Neural cell (in vitro differentiated cells): Measurements from ENCODE around the gene ALK. TPM values are rescaled to one million over a fixed set of nuclear protein-coding genes. Genes with fewer than 3 reads are reported as not detected.

Experiments
- H2AFZ ChIP-seq: fragments of 200-600, 300-800 bp; sonication (generic), shearing (Covaris generic); 2 replicates; pipeline ENCODE4 v1.6.0; 2014; ENCODE audit warnings: low read depth, mild to moderate bottlenecking, antibody characterized with exemption, low read length, moderate library complexity
- H3F3A ChIP-seq: fragments of 200-600 bp; shearing (Covaris generic); 2 replicates; pipeline ENCODE4 v1.6.1; 2016; ENCODE audit warnings: mild to moderate bottlenecking, moderate library complexity, mixed read lengths, antibody characterized with exemption, low read length; ENCODE audit not compliant: insufficient read depth, poor library complexity, severe bottlenecking
- H3K27ac ChIP-seq: fragments of 200-600, 300-800 bp; sonication (generic), shearing (Covaris generic); 2 replicates; pipeline ENCODE4 v1.5.1; 2014; ENCODE audit warnings: mild to moderate bottlenecking, low read length, moderate library complexity
- H3K27me3 ChIP-seq: fragments of 300-800, 200-600 bp; sonication (generic), shearing (Covaris generic); 2 replicates; pipeline ENCODE4 v1.6.0; 2014; ENCODE audit warnings: mild to moderate bottlenecking, low read depth, low read length, moderate library complexity; ENCODE audit not compliant: insufficient read depth
- H3K36me3 ChIP-seq: fragments of 300-800, 200-600 bp; sonication (generic), shearing (Covaris generic); 2 replicates; pipeline ENCODE4 v1.5.1; 2014; ENCODE audit warnings: mild to moderate bottlenecking, antibody characterized with exemption, low read length, moderate library complexity; ENCODE audit not compliant: insufficient read depth
- H3K4me2 ChIP-seq: fragments of 300-800, 200-600 bp; sonication (generic), shearing (Covaris generic); 2 replicates; pipeline ENCODE4 v1.6.0; 2014; ENCODE audit warnings: mild to moderate bottlenecking, low read length
- H3K4me3 ChIP-seq: fragments of 300-800, 200-600 bp; sonication (generic), shearing (Covaris generic); 2 replicates; pipeline ENCODE4 v1.5.1; 2014; ENCODE audit warnings: mild to moderate bottlenecking, low read length, moderate library complexity
- H3K79me2 ChIP-seq: fragments of 200-600 bp; shearing (Covaris generic); replicated peaks from 2 replicates; pipeline ENCODE4 v1.6.0; 2014; ENCODE audit warnings: mild to moderate bottlenecking, low read length, moderate library complexity; ENCODE audit not compliant: insufficient read depth
- H3K9ac ChIP-seq: fragments of 300-800, 200-600 bp; sonication (generic), shearing (Covaris generic); 2 replicates; pipeline ENCODE4 v1.6.1; 2016; ENCODE audit warnings: mild to moderate bottlenecking, low read length, mixed read lengths
- H3K9me2 ChIP-seq: fragments of 200-600 bp; shearing (Covaris generic); 2 replicates; pipeline ENCODE4 v1.6.1; 2016; ENCODE audit warnings: mild to moderate bottlenecking, low read length, mixed read lengths; ENCODE audit not compliant: insufficient read depth
- H3K9me3 ChIP-seq: fragments of 200-600, 300-800 bp; sonication (generic), shearing (Covaris generic); 2 replicates; pipeline ENCODE4 v1.6.1; 2016; ENCODE audit warnings: mild to moderate bottlenecking, mixed run types, low read length, moderate library complexity, mixed read lengths
- H4K20me1 ChIP-seq: fragments of 200-600 bp; shearing (Covaris generic); 2 replicates; pipeline ENCODE4 v1.6.1; 2016; ENCODE audit warnings: mild to moderate bottlenecking, mixed run types; ENCODE audit not compliant: insufficient read depth
- EP300 ChIP-seq: fragments of 450-650 bp; conservative IDR thresholded peaks from 2 replicates; pipeline ENCODE4 v1.6.1; 2014; ENCODE audit warnings: antibody characterized with exemption, mild to moderate bottlenecking, moderate library complexity; ENCODE audit not compliant: poor library complexity, severe bottlenecking
- EZH2 ChIP-seq: fragments of 200-600, 300-800 bp; shearing (Covaris generic), sonication (generic); IDR thresholded peaks from 2 replicates; pipeline ENCODE4 v1.6.1; 2014; ENCODE audit warnings: antibody characterized with exemption, low read length, borderline replicate concordance, mild to moderate bottlenecking; ENCODE audit not compliant: insufficient read depth, poor library complexity, severe bottlenecking
- MXI1 ChIP-seq: fragments of 450-650 bp; conservative IDR thresholded peaks from 2 replicates; pipeline ENCODE4 v1.6.1; 2014; ENCODE audit warnings: antibody characterized with exemption, mild to moderate bottlenecking; ENCODE audit not compliant: poor library complexity, severe bottlenecking
- POLR2AphosphoS5 ChIP-seq: IDR thresholded peaks from 2 replicates; pipeline ENCODE4 v1.6.1; 2012
- RAD21 ChIP-seq: fragments of 450-650 bp; conservative IDR thresholded peaks from 2 replicates; pipeline ENCODE4 v1.6.1; 2014; ENCODE audit warnings: antibody characterized with exemption, mild to moderate bottlenecking, moderate library complexity
- SMC3 ChIP-seq: fragments of 450-650 bp; conservative IDR thresholded peaks from 2 replicates; pipeline ENCODE4 v1.6.1; 2014; ENCODE audit warnings: antibody characterized with exemption, mild to moderate bottlenecking, moderate library complexity; ENCODE audit not compliant: poor library complexity
- TAF1 ChIP-seq: IDR thresholded peaks from 2 replicates; pipeline ENCODE4 v1.6.1; 2012; ENCODE audit warnings: low read depth
- polyA plus RNA-seq: library from polyadenylated mRNA; depleted of rRNA; stranded (reverse); fragments of >200 nt; gene quantifications from 2 replicates; pipeline ENCODE4 v1.2.3, GENCODE V29; 2014
- TF ChIP-seq, protein P1 (sequence below): fragments of 450-650 bp; IDR thresholded peaks from 2 replicates; pipeline ENCODE4 v1.5.1; 2014; ENCODE audit warnings: antibody characterized with exemption, mild to moderate bottlenecking, moderate library complexity; ENCODE audit not compliant: poor library complexity, severe bottlenecking
- TF ChIP-seq, protein P2 (sequence below): IDR thresholded peaks from 2 replicates; pipeline ENCODE4 v1.6.1; 2012; ENCODE audit warnings: borderline replicate concordance

The ALK gene
- polyA plus RNA-seq, 1 donor from 2014 or later, result 7.1 TPM

DNA sequence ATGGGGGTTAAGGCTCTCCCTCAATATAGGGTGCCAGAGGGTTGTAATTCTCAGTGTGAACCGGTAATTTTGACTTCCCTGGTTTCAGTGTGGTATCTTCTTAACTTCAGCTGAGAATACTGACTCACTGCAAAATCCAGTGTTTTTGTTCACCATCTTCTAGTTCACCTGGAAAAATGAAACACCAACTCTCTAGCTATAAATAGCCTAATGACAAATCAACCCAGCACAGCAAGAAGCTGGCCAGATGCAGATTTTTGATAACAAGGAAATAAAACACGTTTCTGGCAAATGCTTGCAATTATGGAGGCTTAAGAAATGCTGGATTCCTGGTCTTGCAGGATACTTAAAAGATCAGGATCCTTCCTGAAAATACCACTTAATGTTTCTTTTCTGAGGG lies 613.9 kb downstream of the ALK start (continued):
- no peak for TF ChIP-seq MXI1
- no peak for TF ChIP-seq SMC3
- TF ChIP-seq POLR2AphosphoS5, result no peak

DNA sequence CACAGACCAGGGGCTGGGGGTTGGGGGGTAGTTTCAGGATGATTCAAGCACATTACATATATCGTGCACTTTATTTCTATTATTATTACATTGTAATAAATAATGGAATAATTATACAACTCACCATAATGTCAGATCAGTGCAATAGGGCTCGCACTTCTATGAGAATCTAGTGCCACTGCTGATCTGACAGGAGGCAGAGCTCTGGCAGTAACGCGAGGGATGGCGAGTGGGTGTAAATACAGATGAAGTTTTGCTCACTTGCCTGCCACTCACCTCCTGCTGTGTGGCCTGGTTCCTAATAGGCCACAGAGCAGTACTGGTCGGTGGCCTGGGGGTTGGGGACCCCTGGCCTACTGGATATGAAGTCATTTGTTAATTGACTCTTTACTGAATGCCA lies 615.6 kb downstream of the ALK start:
- Histone ChIP-seq H3K9me2 (no peaks in the 10 kb centered on the region), H3K9me3 (no peaks in the 10 kb centered on the region), H2AFZ (no peak overlapping the region), H3K9ac (no peak overlapping the region), H4K20me1 (no peaks in the 10 kb centered on the region), H3K79me2 (no peaks in the 10 kb centered on the region), H3K4me3 (no peak overlapping the region), H3K4me2 (no peak overlapping the region), H3K36me3 (no peaks in the 10 kb centered on the region), H3F3A (no peaks in the 10 kb centered on the region), H3K27me3 (no peaks in the 10 kb centered on the region), H3K27ac (no peak overlapping the region)
- no peak for TF ChIP-seq POLR2AphosphoS5
- TF ChIP-seq EP300, result no peak
- TF ChIP-seq RAD21, result no peak
- TF ChIP-seq EZH2, result no peak
- no peak for TF ChIP-seq MXI1
- TF ChIP-seq, protein P1, sequence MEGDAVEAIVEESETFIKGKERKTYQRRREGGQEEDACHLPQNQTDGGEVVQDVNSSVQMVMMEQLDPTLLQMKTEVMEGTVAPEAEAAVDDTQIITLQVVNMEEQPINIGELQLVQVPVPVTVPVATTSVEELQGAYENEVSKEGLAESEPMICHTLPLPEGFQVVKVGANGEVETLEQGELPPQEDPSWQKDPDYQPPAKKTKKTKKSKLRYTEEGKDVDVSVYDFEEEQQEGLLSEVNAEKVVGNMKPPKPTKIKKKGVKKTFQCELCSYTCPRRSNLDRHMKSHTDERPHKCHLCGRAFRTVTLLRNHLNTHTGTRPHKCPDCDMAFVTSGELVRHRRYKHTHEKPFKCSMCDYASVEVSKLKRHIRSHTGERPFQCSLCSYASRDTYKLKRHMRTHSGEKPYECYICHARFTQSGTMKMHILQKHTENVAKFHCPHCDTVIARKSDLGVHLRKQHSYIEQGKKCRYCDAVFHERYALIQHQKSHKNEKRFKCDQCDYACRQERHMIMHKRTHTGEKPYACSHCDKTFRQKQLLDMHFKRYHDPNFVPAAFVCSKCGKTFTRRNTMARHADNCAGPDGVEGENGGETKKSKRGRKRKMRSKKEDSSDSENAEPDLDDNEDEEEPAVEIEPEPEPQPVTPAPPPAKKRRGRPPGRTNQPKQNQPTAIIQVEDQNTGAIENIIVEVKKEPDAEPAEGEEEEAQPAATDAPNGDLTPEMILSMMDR, result no peak
- no peak for TF ChIP-seq SMC3
- TF ChIP-seq TAF1, result no peak
- TF ChIP-seq, protein P2, sequence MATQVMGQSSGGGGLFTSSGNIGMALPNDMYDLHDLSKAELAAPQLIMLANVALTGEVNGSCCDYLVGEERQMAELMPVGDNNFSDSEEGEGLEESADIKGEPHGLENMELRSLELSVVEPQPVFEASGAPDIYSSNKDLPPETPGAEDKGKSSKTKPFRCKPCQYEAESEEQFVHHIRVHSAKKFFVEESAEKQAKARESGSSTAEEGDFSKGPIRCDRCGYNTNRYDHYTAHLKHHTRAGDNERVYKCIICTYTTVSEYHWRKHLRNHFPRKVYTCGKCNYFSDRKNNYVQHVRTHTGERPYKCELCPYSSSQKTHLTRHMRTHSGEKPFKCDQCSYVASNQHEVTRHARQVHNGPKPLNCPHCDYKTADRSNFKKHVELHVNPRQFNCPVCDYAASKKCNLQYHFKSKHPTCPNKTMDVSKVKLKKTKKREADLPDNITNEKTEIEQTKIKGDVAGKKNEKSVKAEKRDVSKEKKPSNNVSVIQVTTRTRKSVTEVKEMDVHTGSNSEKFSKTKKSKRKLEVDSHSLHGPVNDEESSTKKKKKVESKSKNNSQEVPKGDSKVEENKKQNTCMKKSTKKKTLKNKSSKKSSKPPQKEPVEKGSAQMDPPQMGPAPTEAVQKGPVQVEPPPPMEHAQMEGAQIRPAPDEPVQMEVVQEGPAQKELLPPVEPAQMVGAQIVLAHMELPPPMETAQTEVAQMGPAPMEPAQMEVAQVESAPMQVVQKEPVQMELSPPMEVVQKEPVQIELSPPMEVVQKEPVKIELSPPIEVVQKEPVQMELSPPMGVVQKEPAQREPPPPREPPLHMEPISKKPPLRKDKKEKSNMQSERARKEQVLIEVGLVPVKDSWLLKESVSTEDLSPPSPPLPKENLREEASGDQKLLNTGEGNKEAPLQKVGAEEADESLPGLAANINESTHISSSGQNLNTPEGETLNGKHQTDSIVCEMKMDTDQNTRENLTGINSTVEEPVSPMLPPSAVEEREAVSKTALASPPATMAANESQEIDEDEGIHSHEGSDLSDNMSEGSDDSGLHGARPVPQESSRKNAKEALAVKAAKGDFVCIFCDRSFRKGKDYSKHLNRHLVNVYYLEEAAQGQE, result no peak

DNA sequence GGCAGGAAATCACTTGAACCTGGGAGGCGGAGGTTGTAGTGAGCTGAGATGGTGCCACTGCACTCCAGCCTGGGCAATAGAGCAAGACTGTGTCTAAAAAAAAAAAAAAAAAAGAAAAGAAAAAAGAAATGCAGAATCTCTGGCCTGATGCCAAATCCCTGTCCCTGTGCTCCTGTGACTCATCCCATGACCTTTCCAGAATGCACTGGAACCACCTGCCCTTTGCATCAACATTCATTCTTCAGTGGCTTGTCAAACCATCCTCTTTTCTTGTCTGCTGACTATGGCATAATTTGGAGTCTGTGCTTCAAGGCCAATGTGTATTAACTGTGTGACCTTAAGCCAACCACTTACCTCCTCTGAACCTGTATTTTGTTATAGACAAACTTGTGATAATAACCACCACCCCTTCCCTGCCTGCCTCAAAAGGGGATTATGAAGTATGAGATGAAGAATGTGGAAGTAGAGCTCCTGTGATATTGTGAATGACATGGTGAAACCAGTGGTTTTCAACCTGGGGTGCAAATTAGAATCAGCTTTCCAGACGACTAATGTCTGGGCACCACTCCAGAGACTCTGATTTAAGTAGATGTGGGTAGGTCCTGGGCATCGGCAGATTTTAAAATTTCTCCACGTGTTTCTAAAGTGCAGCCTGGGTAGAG lies 616.9 kb downstream of the ALK start:
- no peaks in the 10 kb centered on the region for H3F3A ChIP-seq
- no peaks in the 10 kb centered on the region for H3K9me2 ChIP-seq
- H3K27ac ChIP-seq, result no peak overlapping the region
- no peaks in the 10 kb centered on the region for H3K27me3 ChIP-seq
- no peak overlapping the region for H3K4me2 ChIP-seq
- H4K20me1 ChIP-seq, result no peaks in the 10 kb centered on the region
- H3K9me3 ChIP-seq, result no peaks in the 10 kb centered on the region
- no peak overlapping the region for H2AFZ ChIP-seq
- H3K36me3 ChIP-seq, result no peaks in the 10 kb centered on the region
- H3K79me2 ChIP-seq, result no peaks in the 10 kb centered on the region
- TF ChIP-seq MXI1 (no peak), EZH2 (no peak), RAD21 (no peak)
- TF ChIP-seq, protein P1, result no peak
- TF ChIP-seq, protein P2, result no peak
- H3K9ac ChIP-seq, result no peak overlapping the region
- no peak overlapping the region for H3K4me3 ChIP-seq
